Esophagus squamous epithelium (tissue), 4 donors: Measurements from ENCODE around the gene BID.

ENCODE experiments used
- POLR2A ChIP-seq, 4 donors: fragments of 450-650 bp; IDR thresholded peaks; one replicate each; pipeline ENCODE4 v1.6.1; 2017; ENCODE audit warnings: antibody characterized with exemption in 4 of 4, mild to moderate bottlenecking in 4 of 4, moderate library complexity in 3 of 4
- TF ChIP-seq, protein P1 (sequence below), 6 experiments: fragments of 450-650 bp in 4 of 6; fragments of 200-600 bp in 2 of 6; sonication (generic) in 2 of 6; IDR thresholded peaks; one replicate each; pipeline ENCODE4 v1.5.1; 2016 to 2019; ENCODE audit warnings: antibody characterized with exemption in 6 of 6, mild to moderate bottlenecking in 4 of 6, moderate library complexity in 4 of 6

DNA sequence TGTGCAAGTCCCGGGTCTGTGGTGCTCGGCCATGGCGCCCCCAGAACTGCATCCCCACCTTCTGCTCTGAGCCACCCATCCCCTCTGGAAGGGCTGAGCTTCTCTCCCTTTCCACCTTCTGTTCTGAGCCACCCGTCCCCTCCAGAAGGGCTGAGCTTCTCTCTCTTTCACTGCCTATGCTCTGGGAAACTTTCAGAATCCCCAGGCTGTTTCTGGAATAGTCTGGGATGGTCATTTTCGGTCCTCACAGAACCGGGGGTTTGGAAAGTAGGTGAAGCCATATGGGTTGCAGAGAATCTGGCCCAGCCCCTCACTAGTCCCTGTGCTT lies 3.4 kb upstream of the BID start:
- TF ChIP-seq POLR2A (IDR thresholded peaks at IDR 0.05), result no peak
- TF ChIP-seq, protein P1, sequence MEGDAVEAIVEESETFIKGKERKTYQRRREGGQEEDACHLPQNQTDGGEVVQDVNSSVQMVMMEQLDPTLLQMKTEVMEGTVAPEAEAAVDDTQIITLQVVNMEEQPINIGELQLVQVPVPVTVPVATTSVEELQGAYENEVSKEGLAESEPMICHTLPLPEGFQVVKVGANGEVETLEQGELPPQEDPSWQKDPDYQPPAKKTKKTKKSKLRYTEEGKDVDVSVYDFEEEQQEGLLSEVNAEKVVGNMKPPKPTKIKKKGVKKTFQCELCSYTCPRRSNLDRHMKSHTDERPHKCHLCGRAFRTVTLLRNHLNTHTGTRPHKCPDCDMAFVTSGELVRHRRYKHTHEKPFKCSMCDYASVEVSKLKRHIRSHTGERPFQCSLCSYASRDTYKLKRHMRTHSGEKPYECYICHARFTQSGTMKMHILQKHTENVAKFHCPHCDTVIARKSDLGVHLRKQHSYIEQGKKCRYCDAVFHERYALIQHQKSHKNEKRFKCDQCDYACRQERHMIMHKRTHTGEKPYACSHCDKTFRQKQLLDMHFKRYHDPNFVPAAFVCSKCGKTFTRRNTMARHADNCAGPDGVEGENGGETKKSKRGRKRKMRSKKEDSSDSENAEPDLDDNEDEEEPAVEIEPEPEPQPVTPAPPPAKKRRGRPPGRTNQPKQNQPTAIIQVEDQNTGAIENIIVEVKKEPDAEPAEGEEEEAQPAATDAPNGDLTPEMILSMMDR (IDR thresholded peaks at IDR 0.05), result no peak
